HG02840 (cell line): ENCODE data around the gene TNS4.

Experiments
- ATAC-seq: cut with Tn5 transposase; IDR thresholded peaks from one replicate; pipeline ENCODE4 v1.9.1; 2021; ENCODE audit warnings: mild to moderate bottlenecking, moderate library complexity, moderate number of reproducible peaks; ENCODE audit not compliant: unreplicated experiment, low FRiP score

TNS4 gene

GRCh38 chr17:40536295-40537171 is 35.1 kb upstream of the TNS4 start:
- ATAC-seq = no peak

- no peak for ATAC-seq
These were observed 34.5 kb upstream of the TNS4 start for GRCh38 chr17:40535924-40536294.

- no peak for ATAC-seq
These were observed 34.0 kb upstream of the TNS4 start for GRCh38 chr17:40535438-40535837.

- ATAC-seq = no peak
These were observed 33.2 kb upstream of the TNS4 start for GRCh38 chr17:40534371-40535189.

GRCh38 chr17:40533896-40534295 is 32.5 kb upstream of the TNS4 start:
- no peak for ATAC-seq

- no peak for ATAC-seq
These were observed 31.3 kb upstream of the TNS4 start for GRCh38 chr17:40532520-40533253.

GRCh38 chr17:40531051-40531991 is 29.9 kb upstream of the TNS4 start:
- ATAC-seq = no peak

- ATAC-seq = no peak
These were observed 29.1 kb upstream of the TNS4 start for GRCh38 chr17:40530531-40530994.

- ATAC-seq = no peak
These were observed 28.6 kb upstream of the TNS4 start for GRCh38 chr17:40529991-40530390.

GRCh38 chr17:40528692-40529417 is 27.4 kb upstream of the TNS4 start:
- ATAC-seq = no peak

GRCh38 chr17:40526668-40527067 is 25.2 kb upstream of the TNS4 start:
- ATAC-seq = no peak

GRCh38 chr17:40525294-40525693 is 23.9 kb upstream of the TNS4 start:
- ATAC-seq = no peak

- no peak for ATAC-seq
These were observed 23.0 kb upstream of the TNS4 start for GRCh38 chr17:40524243-40524965.

GRCh38 chr17:40522961-40523310 is 21.5 kb upstream of the TNS4 start:
- ATAC-seq = no peak

- ATAC-seq = no peak
These were observed 21.0 kb upstream of the TNS4 start for GRCh38 chr17:40522250-40522960.

- no peak for ATAC-seq
These were observed 19.6 kb upstream of the TNS4 start for GRCh38 chr17:40520991-40521453.

GRCh38 chr17:40519089-40519775 is 17.8 kb upstream of the TNS4 start:
- no peak for ATAC-seq
